Measurements from ENCODE around the gene EP400. TPM values are rescaled to one million over a fixed set of nuclear protein-coding genes. Genes with fewer than 3 reads are reported as not detected.

EP400 gene
- total and polyA plus RNA-seq, 2 of the 13 experiments (the other 11 are each of a cell fraction or from before 2014, with no cell fraction given) = 4.9 to 5.0 TPM

- TF ChIP-seq, protein P1, sequence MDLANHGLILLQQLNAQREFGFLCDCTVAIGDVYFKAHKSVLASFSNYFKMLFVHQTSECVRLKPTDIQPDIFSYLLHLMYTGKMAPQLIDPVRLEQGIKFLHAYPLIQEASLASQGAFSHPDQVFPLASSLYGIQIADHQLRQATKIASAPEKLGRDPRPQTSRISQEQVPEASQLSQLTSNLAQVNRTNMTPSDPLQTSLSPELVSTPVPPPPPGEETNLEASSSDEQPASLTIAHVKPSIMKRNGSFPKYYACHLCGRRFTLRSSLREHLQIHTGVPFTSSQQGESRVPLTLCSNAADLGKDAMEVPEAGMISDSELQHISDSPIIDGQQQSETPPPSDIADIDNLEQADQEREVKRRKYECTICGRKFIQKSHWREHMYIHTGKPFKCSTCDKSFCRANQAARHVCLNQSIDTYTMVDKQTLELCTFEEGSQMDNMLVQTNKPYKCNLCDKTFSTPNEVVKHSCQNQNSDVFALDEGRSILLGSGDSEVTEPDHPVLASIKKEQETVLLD (CRISPR knock-in tag; IDR thresholded peaks at IDR 0.05; ENCODE audit: low read depth) = peak; percentile 94
- TF ChIP-seq CTCF (CRISPR knock-in tag; IDR thresholded peaks at IDR 0.05) = peak; percentile 82
- TF ChIP-seq NR2C2 (CRISPR knock-in tag; IDR thresholded peaks at IDR 0.05; ENCODE audit: borderline replicate concordance) = peak; percentile 69; the same call in 1 of the 2 replicates
- no peak for TF ChIP-seq ZNF33B (CRISPR knock-in tag; IDR thresholded peaks at IDR 0.05)
- peak; percentile 37; the same call in 1 of the 2 replicates for TF ChIP-seq POGZ (CRISPR knock-in tag; IDR thresholded peaks at IDR 0.05)
- peak; percentile 16; the same call in 1 of the 2 replicates for TF ChIP-seq KDM5A (IDR thresholded peaks at IDR 0.05; ENCODE audit: borderline replicate concordance, low read length)
- no peak for TF ChIP-seq HOXA5 (CRISPR knock-in tag; IDR thresholded peaks at IDR 0.05)
- TF ChIP-seq SMYD3 (CRISPR knock-in tag; IDR thresholded peaks at IDR 0.05) = no peak
- TF ChIP-seq, protein P2, sequence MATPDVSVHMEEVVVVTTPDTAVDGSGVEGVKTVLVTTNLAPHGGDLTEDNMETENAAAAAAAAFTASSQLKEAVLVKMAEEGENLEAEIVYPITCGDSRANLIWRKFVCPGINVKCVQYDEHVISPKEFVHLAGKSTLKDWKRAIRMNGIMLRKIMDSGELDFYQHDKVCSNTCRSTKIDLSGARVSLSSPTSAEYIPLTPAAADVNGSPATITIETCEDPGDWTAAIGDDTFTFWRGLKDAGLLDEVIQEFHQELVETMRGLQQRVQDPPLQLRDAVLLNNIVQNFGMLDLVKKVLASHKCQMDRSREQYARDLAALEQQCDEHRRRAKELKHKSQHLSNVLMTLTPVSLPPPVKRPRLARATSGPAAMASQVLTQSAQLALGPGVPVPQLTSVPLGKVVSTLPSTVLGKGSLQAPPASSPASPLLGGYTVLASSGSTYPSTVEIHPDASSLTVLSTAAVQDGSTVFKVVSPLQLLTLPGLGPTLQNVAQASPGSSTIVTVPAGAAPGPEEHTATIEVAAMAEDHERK (CRISPR knock-in tag; IDR thresholded peaks at IDR 0.05; ENCODE audit: low read depth) = peak; percentile 22; the same call in 1 of the 2 replicates
- TF ChIP-seq NCOR1 (IDR thresholded peaks at IDR 0.05; ENCODE audit: borderline replicate concordance, low read length) = peak; percentile 8; the same call in 1 of the 2 replicates
- TF ChIP-seq ASH2L (IDR thresholded peaks at IDR 0.05; ENCODE audit: insufficient read length, low read depth, low read length) = peak; percentile 76
- TF ChIP-seq ARNT2 (CRISPR knock-in tag; IDR thresholded peaks at IDR 0.05; ENCODE audit: low read depth) = peak; percentile 58; the same call in 1 of the 2 replicates
- TF ChIP-seq, protein P3, sequence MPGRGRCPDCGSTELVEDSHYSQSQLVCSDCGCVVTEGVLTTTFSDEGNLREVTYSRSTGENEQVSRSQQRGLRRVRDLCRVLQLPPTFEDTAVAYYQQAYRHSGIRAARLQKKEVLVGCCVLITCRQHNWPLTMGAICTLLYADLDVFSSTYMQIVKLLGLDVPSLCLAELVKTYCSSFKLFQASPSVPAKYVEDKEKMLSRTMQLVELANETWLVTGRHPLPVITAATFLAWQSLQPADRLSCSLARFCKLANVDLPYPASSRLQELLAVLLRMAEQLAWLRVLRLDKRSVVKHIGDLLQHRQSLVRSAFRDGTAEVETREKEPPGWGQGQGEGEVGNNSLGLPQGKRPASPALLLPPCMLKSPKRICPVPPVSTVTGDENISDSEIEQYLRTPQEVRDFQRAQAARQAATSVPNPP (CRISPR knock-in tag; IDR thresholded peaks at IDR 0.05) = no peak; the same call in 1 of the 2 replicates
- TF ChIP-seq GLMP (CRISPR knock-in tag; IDR thresholded peaks at IDR 0.05; ENCODE audit: borderline replicate concordance) = no peak
- TF ChIP-seq UBTF (CRISPR knock-in tag; IDR thresholded peaks at IDR 0.05) = peak; percentile 78; the same call in 1 of the 2 replicates
- TF ChIP-seq HDAC1 (CRISPR knock-in tag; IDR thresholded peaks at IDR 0.05) = peak; percentile 36
- TF ChIP-seq ETV5 (CRISPR knock-in tag; IDR thresholded peaks at IDR 0.05; ENCODE audit: borderline replicate concordance) = peak; percentile 47
- TF ChIP-seq GTF3A (CRISPR knock-in tag; conservative IDR thresholded peaks at IDR 0.05) = no peak
Measured at GRCh38 chr12:131949431-131950181, at the start of gene EP400 (continued).
